Keratinocyte (primary cell): ENCODE results near the gene CCR9. TPM values are rescaled to one million over a fixed set of nuclear protein-coding genes. Genes with fewer than 3 reads are reported as not detected.

ENCODE experiments used
- DNase-seq: peaks from one replicate; pipeline ENCODE4 v3.0.0-alpha.2; 2011; ENCODE audit warnings: low read depth, missing footprints, low spot score
- FAIRE-seq: peaks from 2 replicates; lab custom pipeline; 2011; peaks lifted over from hg19 to GRCh38; lab: Jason Lieb, UNC
- H2AFZ ChIP-seq: 2 replicates; pipeline ENCODE4 v1.6.0; 2012; ENCODE audit warnings: low read length, control low read depth, inconsistent platforms; ENCODE audit not compliant: control insufficient read depth
- H3K27ac ChIP-seq: 2 replicates; pipeline ENCODE4 v1.5.1; 2011; ENCODE audit warnings: low read length; ENCODE audit not compliant: control insufficient read depth, insufficient read depth
- H3K27me3 ChIP-seq: 3 replicates; pipeline ENCODE4 v1.6.0; 2011; ENCODE audit warnings: low read length; ENCODE audit not compliant: control insufficient read depth, insufficient read depth; ENCODE audit errors: extremely low read depth
- H3K36me3 ChIP-seq, 2 experiments: 2 replicates in 1 of 2; 3 replicates in 1 of 2; pipeline ENCODE4 v1.5.1; 2011; ENCODE audit warnings: low read length in 2 of 2, mild to moderate bottlenecking in 1 of 2; ENCODE audit not compliant: control insufficient read depth in 2 of 2, insufficient read depth in 2 of 2; ENCODE audit errors: extremely low read depth in 1 of 2
- H3K4me1 ChIP-seq: 3 replicates; pipeline ENCODE4 v1.5.1; 2011; ENCODE audit warnings: low read length; ENCODE audit not compliant: control insufficient read depth, insufficient read depth; ENCODE audit errors: extremely low read depth
- H3K4me2 ChIP-seq: 3 replicates; pipeline ENCODE4 v1.6.0; 2011; ENCODE audit warnings: low read depth, low read length; ENCODE audit not compliant: control insufficient read depth, insufficient read depth; ENCODE audit errors: extremely low read depth
- H3K4me3 ChIP-seq, 3 experiments: fragments of 200-600 bp in 1 of 3; sonication (generic) in 1 of 3; 2 replicates in 2 of 3; 3 replicates in 1 of 3; pipeline ENCODE4 v1.5.1; 2011 to 2016; ENCODE audit warnings: low read length in 3 of 3, mild to moderate bottlenecking in 3 of 3, control low read depth in 2 of 3, inconsistent platforms in 1 of 3, low read depth in 1 of 3, mixed read lengths in 1 of 3, mixed run types in 1 of 3, moderate library complexity in 1 of 3; ENCODE audit not compliant: control insufficient read depth in 2 of 3, insufficient read depth in 2 of 3; ENCODE audit errors: extremely low read depth in 1 of 3
- H3K79me2 ChIP-seq: 2 replicates; pipeline ENCODE4 v1.6.0; 2012; ENCODE audit warnings: low read length; ENCODE audit not compliant: control insufficient read depth, insufficient read depth
- H3K9ac ChIP-seq: 3 replicates; pipeline ENCODE4 v1.6.0; 2011; ENCODE audit warnings: low read length; ENCODE audit not compliant: control insufficient read depth, insufficient read depth; ENCODE audit errors: extremely low read depth
- H3K9me1 ChIP-seq: 3 replicates; pipeline ENCODE4 v1.6.0; 2011; ENCODE audit warnings: low read length; ENCODE audit not compliant: control insufficient read depth, insufficient read depth; ENCODE audit errors: extremely low read depth
- H3K9me3 ChIP-seq: 2 replicates; pipeline ENCODE4 v1.5.1; 2012; ENCODE audit warnings: low read depth, low read length; ENCODE audit not compliant: control insufficient read depth
- H4K20me1 ChIP-seq: 3 replicates; pipeline ENCODE4 v1.6.0; 2011; ENCODE audit warnings: low read length; ENCODE audit not compliant: control insufficient read depth, insufficient read depth; ENCODE audit errors: extremely low read depth
- CTCF ChIP-seq, 3 experiments: IDR thresholded peaks in 1 of 3; conservative IDR thresholded peaks in 1 of 3; optimal IDR thresholded peaks in 1 of 3; 2 replicates in 2 of 3; 3 replicates in 1 of 3; pipeline versions ENCODE3 to v1.5.1; 2011; ENCODE audit warnings: low read length in 3 of 3, mild to moderate bottlenecking in 3 of 3, moderate library complexity in 2 of 3, control low read depth in 1 of 3, inconsistent platforms in 1 of 3; ENCODE audit not compliant: insufficient read depth in 2 of 3; ENCODE audit errors: extremely low read depth in 1 of 3
- EZH2 ChIP-seq: IDR thresholded peaks from one replicate; pipeline ENCODE4 v1.6.1; 2012; ENCODE audit warnings: inconsistent platforms, mild to moderate bottlenecking, low read length, moderate library complexity
- dilution Hi-C: fragments of 300-500 bp; cut with MboI; formaldehyde crosslinking; loops from one replicate; pipeline ENCODE4 v1.7.0; 2020; ENCODE audit warnings: low sequenced_read_pairs; ENCODE audit not compliant: extremely low pct_ligation_motif_present
- polyA plus RNA-seq, 5 experiments: library from polyadenylated mRNA; depleted of rRNA in 3 of 5; stranded (reverse) in 3 of 5; stranded (forward) in 1 of 5; unstranded in 1 of 5; fragments of >200 nt; gene quantifications; 1 replicate in 1 of 5; 2 replicates in 3 of 5; 3 replicates in 1 of 5; pipeline versions ENCODE4 v1.2.1 to v1.2.3, GENCODE V29; 2011 to 2012; ENCODE audit warnings: missing spikeins in 2 of 5, low read depth in 1 of 5, low replicate concordance in 1 of 5

CCR9 gene
- polyA plus RNA-seq, 1 donor (not counting 4 experiments of a cell fraction or from before 2014, with no cell fraction given), result not detected

GRCh38 chr3:45895686-45896468 lies 9.5 kb downstream of the CCR9 start:
- no peaks in the 10 kb centered on the region for H3K9me1 ChIP-seq
- no peaks in the 10 kb centered on the region for H3K36me3 ChIP-seq
- dilution Hi-C loops, result no loop called here
- no peak overlapping the region for H2AFZ ChIP-seq
- TF ChIP-seq CTCF (optimal IDR thresholded peaks at IDR 0.05 in 1 of 3, IDR thresholded peaks at IDR 0.05 in 1 of 3, conservative IDR thresholded peaks at IDR 0.05 in 1 of 3; ENCODE audit: extremely low read depth in 1 of 3, insufficient read depth in 2 of 3, low read length in 3 of 3) (no peak), EZH2 (no peak)
- H3K4me3 ChIP-seq, result no peak overlapping the region
- H3K9ac ChIP-seq, result no peak overlapping the region
- H3K4me1 ChIP-seq, result peaks cover 5% of the 10 kb centered on the region
- FAIRE-seq (no peak), DNase-seq (no peak)
- no peak overlapping the region for H3K27ac ChIP-seq
- no peaks in the 10 kb centered on the region for H3K79me2 ChIP-seq
- peaks cover 3% of the 10 kb centered on the region for H3K27me3 ChIP-seq
- no peak overlapping the region for H3K4me2 ChIP-seq
- no peaks in the 10 kb centered on the region for H4K20me1 ChIP-seq
- no peaks in the 10 kb centered on the region for H3K9me3 ChIP-seq

- H3K79me2 ChIP-seq, result no peaks in the 10 kb centered on the region
- H4K20me1 ChIP-seq, result no peaks in the 10 kb centered on the region
- H3K36me3 ChIP-seq, result no peaks in the 10 kb centered on the region
- H3K27me3 ChIP-seq, result no peaks in the 10 kb centered on the region
- no peaks in the 10 kb centered on the region for H3K9me1 ChIP-seq
- TF ChIP-seq CTCF (optimal IDR thresholded peaks at IDR 0.05 in 1 of 3, IDR thresholded peaks at IDR 0.05 in 1 of 3, conservative IDR thresholded peaks at IDR 0.05 in 1 of 3; ENCODE audit: extremely low read depth in 1 of 3, insufficient read depth in 2 of 3, low read length in 3 of 3) (no peak), EZH2 (no peak)
- DNase-seq (no peak), FAIRE-seq (no peak)
- dilution Hi-C loops, result no loop called here
- no peak overlapping the region for H3K4me3 ChIP-seq
- H3K4me2 ChIP-seq, result no peak overlapping the region
- H3K9ac ChIP-seq, result no peak overlapping the region
- H3K9me3 ChIP-seq, result no peaks in the 10 kb centered on the region
- H2AFZ ChIP-seq, result no peak overlapping the region
- H3K4me1 ChIP-seq, result peaks cover 5% of the 10 kb centered on the region
- no peak overlapping the region for H3K27ac ChIP-seq
These were observed 10.6 kb downstream of the CCR9 start for GRCh38 chr3:45896956-45897355.
